ENCODE results near the gene STON1. TPM values are rescaled to one million over a fixed set of nuclear protein-coding genes. Genes with fewer than 3 reads are reported as not detected.

Gene STON1
- total RNA-seq, 1 donor from 2014 or later: 0.79 TPM

GRCh38 chr2:48574353-48575287 is 44.7 kb downstream of the STON1 start:
- no peak for TF ChIP-seq CTCF (IDR thresholded peaks at IDR 0.05; ENCODE audit: insufficient read depth, low read length, severe bottlenecking)
- Histone ChIP-seq H3K36me3 (ENCODE audit: control insufficient read depth, insufficient read depth, low read length) (no peaks in the 10 kb centered on the region), H3K4me3 (ENCODE audit: low read depth, low read length) (no peak overlapping the region), H3K27me3 (ENCODE audit: control insufficient read depth, insufficient read depth, low read length) (no peaks in the 10 kb centered on the region)
- no peak for DNase-seq (ENCODE audit: low read depth)
- FAIRE-seq: no peak

GRCh38 chr2:48578313-48578712 is 48.4 kb downstream of the STON1 start:
- Histone ChIP-seq H3K27me3 (ENCODE audit: control insufficient read depth, insufficient read depth, low read length) (no peaks in the 10 kb centered on the region), H3K4me3 (ENCODE audit: low read depth, low read length) (no peak overlapping the region), H3K36me3 (ENCODE audit: control insufficient read depth, insufficient read depth, low read length) (no peaks in the 10 kb centered on the region)
- no peak for TF ChIP-seq CTCF (IDR thresholded peaks at IDR 0.05; ENCODE audit: insufficient read depth, low read length, severe bottlenecking)
- DNase-seq (ENCODE audit: low read depth) (no peak), FAIRE-seq (no peak)

GRCh38 chr2:48583961-48584360 is 54.0 kb downstream of the STON1 start:
- no peaks in the 10 kb centered on the region for H3K27me3 ChIP-seq (ENCODE audit: control insufficient read depth, insufficient read depth, low read length)
- TF ChIP-seq CTCF (IDR thresholded peaks at IDR 0.05; ENCODE audit: insufficient read depth, low read length, severe bottlenecking): no peak
- DNase-seq (ENCODE audit: low read depth) (no peak), FAIRE-seq (no peak)
- no peaks in the 10 kb centered on the region for H3K36me3 ChIP-seq (ENCODE audit: control insufficient read depth, insufficient read depth, low read length)
- H3K4me3 ChIP-seq (ENCODE audit: low read depth, low read length): no peak overlapping the region

GRCh38 chr2:48584551-48584950 is 54.6 kb downstream of the STON1 start:
- DNase-seq (ENCODE audit: low read depth): no peak
- no peak for TF ChIP-seq CTCF (IDR thresholded peaks at IDR 0.05; ENCODE audit: insufficient read depth, low read length, severe bottlenecking)
- Histone ChIP-seq H3K4me3 (ENCODE audit: low read depth, low read length) (no peak overlapping the region), H3K27me3 (ENCODE audit: control insufficient read depth, insufficient read depth, low read length) (no peaks in the 10 kb centered on the region), H3K36me3 (ENCODE audit: control insufficient read depth, insufficient read depth, low read length) (no peaks in the 10 kb centered on the region)
- no peak for FAIRE-seq

GRCh38 chr2:48586433-48586832 is 56.5 kb downstream of the STON1 start:
- H3K4me3 ChIP-seq (ENCODE audit: low read depth, low read length): no peak overlapping the region
- no peak for FAIRE-seq
- no peak for TF ChIP-seq CTCF (IDR thresholded peaks at IDR 0.05; ENCODE audit: insufficient read depth, low read length, severe bottlenecking)

More at GRCh38 chr2:48586433-48586832, 56.5 kb downstream of the STON1 start:
- H3K27me3 ChIP-seq (ENCODE audit: control insufficient read depth, insufficient read depth, low read length): no peaks in the 10 kb centered on the region
- no peaks in the 10 kb centered on the region for H3K36me3 ChIP-seq (ENCODE audit: control insufficient read depth, insufficient read depth, low read length)
- DNase-seq (ENCODE audit: low read depth): no peak

Data from bronchial epithelial cell (primary cell).